HepG2 (cell line): ENCODE results near the gene PRM2. TPM values are rescaled to one million over a fixed set of nuclear protein-coding genes. Genes with fewer than 3 reads are reported as not detected.

Source experiments
- HBP1 ChIP-seq: IDR thresholded peaks from 2 replicates; pipeline ENCODE4 v1.6.1; 2016; ENCODE audit warnings: low read depth, control low read depth
- HIC2 ChIP-seq: sonication (generic); formaldehyde crosslinking; IDR thresholded peaks from 2 replicates; pipeline ENCODE4 v1.9.0; 2022; ENCODE audit warnings: low read depth, missing genetic modification reagents
- HMGA1 ChIP-seq: sonication (generic); formaldehyde crosslinking; conservative IDR thresholded peaks from 2 replicates; pipeline ENCODE4 v1.4.0; 2020; ENCODE audit warnings: missing genetic modification reagents
- MEF2D ChIP-seq: sonication (generic); formaldehyde crosslinking; IDR thresholded peaks from 2 replicates; pipeline ENCODE4 v1.5.1; 2020; ENCODE audit warnings: mild to moderate bottlenecking, missing genetic modification reagents
- PRPF4 ChIP-seq: fragments of 200-400 bp; formaldehyde crosslinking; IDR thresholded peaks from 2 replicates; pipeline ENCODE4 v1.6.1; 2016; ENCODE audit warnings: low read length, low read depth; ENCODE audit not compliant: poor library complexity, severe bottlenecking
- SNAPC4 ChIP-seq: sonication (generic); formaldehyde crosslinking; IDR thresholded peaks from 2 replicates; pipeline ENCODE4 v1.4.0; 2020; ENCODE audit warnings: mild to moderate bottlenecking, missing genetic modification reagents
- TP53 ChIP-seq: sonication (generic); formaldehyde crosslinking; conservative IDR thresholded peaks from 2 replicates; pipeline ENCODE4 v1.4.0; 2020; ENCODE audit warnings: missing genetic modification reagents
- ZNF18 ChIP-seq: sonication (generic); formaldehyde crosslinking; IDR thresholded peaks from 2 replicates; pipeline ENCODE4 v1.8.0; 2022; ENCODE audit warnings: mild to moderate bottlenecking, missing genetic modification reagents; ENCODE audit not compliant: insufficient replicate concordance
- ZNF441 ChIP-seq: sonication (generic); formaldehyde crosslinking; IDR thresholded peaks from 2 replicates; pipeline ENCODE4 v1.7.0; 2021; ENCODE audit warnings: missing genetic modification reagents, borderline replicate concordance
- ZNF674 ChIP-seq: sonication (generic); formaldehyde crosslinking; IDR thresholded peaks from 2 replicates; pipeline ENCODE4 v1.5.0; 2020; ENCODE audit warnings: low read depth, mild to moderate bottlenecking, missing genetic modification reagents
- ZNF678 ChIP-seq: sonication (generic); formaldehyde crosslinking; IDR thresholded peaks from 2 replicates; pipeline ENCODE4 v1.4.0; 2020; ENCODE audit warnings: mild to moderate bottlenecking, missing genetic modification reagents
- ZNF749 ChIP-seq: sonication (generic); formaldehyde crosslinking; IDR thresholded peaks from 2 replicates; pipeline ENCODE4 v1.8.0; 2022; ENCODE audit warnings: mild to moderate bottlenecking, missing genetic modification reagents, moderate library complexity, borderline replicate concordance
- polyA plus RNA-seq, 8 experiments: library from polyadenylated mRNA; depleted of rRNA in 3 of 8; stranded (reverse) in 7 of 8; unstranded in 1 of 8; fragments of >200 nt; fragmentation: Illumina TruSeq in 4 of 8; extraction: Trizol in 4 of 8; gene quantifications; 2 replicates each; pipeline versions ENCODE4 v1.2.1 to v1.2.3, GENCODE V29; 2011 to 2016; ENCODE audit warnings: low read depth in 4 of 8, missing spikeins in 1 of 8, mixed read lengths in 1 of 8; ENCODE audit not compliant: insufficient read depth in 1 of 8
- total RNA-seq, 5 experiments: library from RNA; depleted of rRNA; stranded (reverse); fragments of >200 nt; fragmentation: Illumina TruSeq; extraction: Trizol; gene quantifications; 2 replicates each; pipeline ENCODE4 v1.2.3, GENCODE V29; 2016; ENCODE audit warnings: low read depth in 1 of 5
- TF ChIP-seq, protein P1 (sequence below): sonication (generic); formaldehyde crosslinking; IDR thresholded peaks from 2 replicates; pipeline ENCODE4 v1.8.0; 2022; ENCODE audit warnings: mild to moderate bottlenecking, missing genetic modification reagents
- TF ChIP-seq, protein P2 (sequence below): sonication (generic); formaldehyde crosslinking; conservative IDR thresholded peaks from 2 replicates; pipeline ENCODE4 v1.4.0; 2020; ENCODE audit warnings: missing genetic modification reagents

The PRM2 gene
- total and polyA plus RNA-seq, 2 of the 13 experiments (the other 11 are each of a cell fraction or from before 2014, with no cell fraction given) = 0.54 TPM; not detected in 1

GRCh38 chr16:11255737-11256660 lies 20.3 kb downstream of the PRM2 start, which contains the start of gene SOCS1 (continued):
- peak; percentile 29 for TF ChIP-seq ZNF18 (CRISPR knock-in tag)
- peak; percentile 85 for TF ChIP-seq HBP1 (CRISPR knock-in tag)
- peak; percentile 21 for TF ChIP-seq ZNF749 (CRISPR knock-in tag)
- TF ChIP-seq, protein P1, sequence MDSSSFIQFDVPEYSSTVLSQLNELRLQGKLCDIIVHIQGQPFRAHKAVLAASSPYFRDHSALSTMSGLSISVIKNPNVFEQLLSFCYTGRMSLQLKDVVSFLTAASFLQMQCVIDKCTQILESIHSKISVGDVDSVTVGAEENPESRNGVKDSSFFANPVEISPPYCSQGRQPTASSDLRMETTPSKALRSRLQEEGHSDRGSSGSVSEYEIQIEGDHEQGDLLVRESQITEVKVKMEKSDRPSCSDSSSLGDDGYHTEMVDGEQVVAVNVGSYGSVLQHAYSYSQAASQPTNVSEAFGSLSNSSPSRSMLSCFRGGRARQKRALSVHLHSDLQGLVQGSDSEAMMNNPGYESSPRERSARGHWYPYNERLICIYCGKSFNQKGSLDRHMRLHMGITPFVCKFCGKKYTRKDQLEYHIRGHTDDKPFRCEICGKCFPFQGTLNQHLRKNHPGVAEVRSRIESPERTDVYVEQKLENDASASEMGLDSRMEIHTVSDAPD (CRISPR knock-in tag) = peak; percentile 70
- TF ChIP-seq HMGA1 = no peak
- TF ChIP-seq ZNF441 = peak; percentile 60; the same call in 1 of the 2 replicates
- TF ChIP-seq HIC2 (CRISPR knock-in tag) = no peak
- peak; percentile 31; the same call in 1 of the 2 replicates for TF ChIP-seq MEF2D (CRISPR knock-in tag)
- no peak; the same call in 1 of the 2 replicates for TF ChIP-seq TP53 (CRISPR knock-in tag)
- peak; percentile 54; the same call in 1 of the 2 replicates for TF ChIP-seq SNAPC4 (CRISPR knock-in tag)
- TF ChIP-seq ZNF674 = peak; percentile 98
- no peak for TF ChIP-seq ZNF678 (CRISPR knock-in tag)
- no peak for TF ChIP-seq PRPF4
- TF ChIP-seq, protein P2, sequence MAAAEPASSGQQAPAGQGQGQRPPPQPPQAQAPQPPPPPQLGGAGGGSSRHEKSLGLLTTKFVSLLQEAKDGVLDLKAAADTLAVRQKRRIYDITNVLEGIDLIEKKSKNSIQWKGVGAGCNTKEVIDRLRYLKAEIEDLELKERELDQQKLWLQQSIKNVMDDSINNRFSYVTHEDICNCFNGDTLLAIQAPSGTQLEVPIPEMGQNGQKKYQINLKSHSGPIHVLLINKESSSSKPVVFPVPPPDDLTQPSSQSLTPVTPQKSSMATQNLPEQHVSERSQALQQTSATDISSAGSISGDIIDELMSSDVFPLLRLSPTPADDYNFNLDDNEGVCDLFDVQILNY (CRISPR knock-in tag) = peak; percentile 48; the same call in 1 of the 2 replicates
